Measurements from ENCODE around the gene VWF.

Gene VWF

DNA sequence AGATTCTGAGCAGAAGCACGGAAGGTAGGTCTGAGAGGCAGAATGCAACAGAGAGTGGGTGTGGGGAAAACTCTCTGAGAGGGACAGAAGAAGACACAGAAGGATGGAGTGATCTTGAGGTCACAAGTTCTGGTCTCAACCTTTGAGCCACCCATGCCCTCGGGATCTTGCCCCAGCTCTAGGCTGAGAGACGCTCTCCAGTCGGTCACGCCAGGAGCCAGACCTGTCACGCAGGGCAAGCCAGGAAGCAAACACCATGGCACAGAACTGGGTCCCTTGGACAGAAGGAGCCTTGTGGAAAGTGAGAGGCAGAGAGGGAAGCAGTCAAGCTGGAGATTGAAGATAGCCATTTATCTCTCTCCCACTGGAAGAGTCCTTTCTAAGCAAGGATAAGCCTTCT, 79.0 kb downstream of the VWF start:
- no peaks in the 10 kb centered on the region for H3K4me1 ChIP-seq
- no peaks in the 10 kb centered on the region for H3K9me3 ChIP-seq (replicated peaks in 1 of 11)
- H3K27me3 ChIP-seq = no peaks in the 10 kb centered on the region
- H3K27ac ChIP-seq = no peak overlapping the region
- H3K4me2 ChIP-seq = no peak overlapping the region
- H3K36me3 ChIP-seq = no peaks in the 10 kb centered on the region
- no peak for TF ChIP-seq Cebpa-rat (IDR thresholded peaks at IDR 0.05)
- no peak overlapping the region for H3K9ac ChIP-seq
- no peaks in the 10 kb centered on the region; a peak in 1 of 22 replicates for H4K20me1 ChIP-seq
- H3K4me3 ChIP-seq = no peak overlapping the region

DNA sequence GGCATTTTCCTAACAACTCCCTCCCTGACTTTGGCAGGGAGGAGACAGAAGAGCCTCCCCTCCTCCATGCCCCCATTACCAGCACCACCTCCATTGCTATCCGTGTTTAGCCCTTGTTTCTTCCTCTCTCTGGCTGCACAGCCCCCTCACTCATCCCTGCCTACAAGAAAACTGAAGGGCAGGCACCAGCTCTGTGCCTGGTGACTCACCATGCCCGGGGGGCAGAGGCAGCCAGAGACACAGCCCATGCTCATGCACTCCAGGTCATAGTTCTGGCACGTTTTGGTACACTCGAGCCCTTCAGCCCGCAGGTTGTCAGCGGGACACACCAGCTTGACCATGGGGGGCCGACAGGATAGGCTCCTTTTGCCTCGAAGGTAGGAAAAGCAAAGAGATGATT, 80.4 kb downstream of the VWF start:
- no peak for TF ChIP-seq Cebpa-rat (IDR thresholded peaks at IDR 0.05)
- Histone ChIP-seq H3K36me3 (no peaks in the 10 kb centered on the region), H3K4me1 (no peaks in the 10 kb centered on the region), H3K9me3 (replicated peaks in 1 of 11) (no peaks in the 10 kb centered on the region), H3K27ac (no peak overlapping the region), H3K4me3 (no peak overlapping the region), H3K4me2 (no peak overlapping the region), H3K9ac (no peak overlapping the region), H4K20me1 (no peaks in the 10 kb centered on the region; a peak in 1 of 22 replicates), H3K27me3 (no peaks in the 10 kb centered on the region)

DNA sequence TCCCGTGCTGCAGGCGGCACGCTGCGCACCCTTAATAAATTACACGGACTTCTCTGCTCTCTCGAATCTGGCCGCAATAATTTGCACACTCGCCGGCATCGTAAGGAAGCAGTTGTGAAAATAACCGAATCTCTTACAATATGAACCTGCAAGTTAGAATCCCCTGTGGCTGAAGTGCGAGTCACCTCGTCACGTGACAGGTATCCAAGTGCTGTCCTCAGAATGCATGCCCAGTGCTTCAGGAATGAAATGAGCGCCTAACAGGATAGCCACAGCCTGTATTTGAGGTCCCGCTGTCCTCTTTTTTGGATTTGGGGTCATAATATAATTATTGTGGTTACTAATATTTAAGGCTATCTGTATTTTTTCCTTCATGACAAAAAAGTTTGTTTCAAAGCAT, 82.0 kb downstream of the VWF start:
- Histone ChIP-seq H3K27me3 (no peaks in the 10 kb centered on the region), H3K9me3 (replicated peaks in 1 of 11) (no peaks in the 10 kb centered on the region), H3K9ac (no peak overlapping the region), H3K4me2 (no peak overlapping the region), H4K20me1 (no peaks in the 10 kb centered on the region; a peak in 1 of 22 replicates), H3K4me1 (no peaks in the 10 kb centered on the region), H3K4me3 (no peak overlapping the region), H3K36me3 (no peaks in the 10 kb centered on the region), H3K27ac (no peak overlapping the region)
- no peak for TF ChIP-seq Cebpa-rat (IDR thresholded peaks at IDR 0.05)

DNA sequence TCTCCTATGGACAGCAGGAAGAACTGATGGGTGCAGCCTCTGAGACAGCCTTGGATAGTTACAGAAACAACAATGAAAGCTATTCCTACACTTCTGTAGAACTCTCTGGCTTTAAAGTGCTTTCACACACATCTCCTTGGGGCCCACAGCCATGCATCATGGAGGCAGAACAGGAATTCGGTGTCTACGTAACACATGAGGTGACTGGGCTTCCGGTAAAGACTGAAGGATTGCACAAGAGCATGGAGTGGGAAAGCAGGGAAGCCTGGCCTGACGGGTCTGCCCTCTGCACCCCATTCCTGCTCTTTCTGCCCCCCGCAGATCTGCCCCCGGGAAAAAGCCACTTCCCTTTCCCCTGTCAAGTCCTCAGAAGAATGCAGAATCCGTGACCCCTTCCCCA, 82.6 kb downstream of the VWF start:
- Histone ChIP-seq H4K20me1 (no peaks in the 10 kb centered on the region; a peak in 1 of 22 replicates), H3K27me3 (no peaks in the 10 kb centered on the region), H3K4me3 (no peak overlapping the region), H3K9ac (no peak overlapping the region), H3K27ac (no peak overlapping the region), H3K4me2 (no peak overlapping the region), H3K9me3 (replicated peaks in 1 of 11) (no peaks in the 10 kb centered on the region), H3K36me3 (no peaks in the 10 kb centered on the region), H3K4me1 (no peaks in the 10 kb centered on the region)
- TF ChIP-seq Cebpa-rat (IDR thresholded peaks at IDR 0.05) = no peak

DNA sequence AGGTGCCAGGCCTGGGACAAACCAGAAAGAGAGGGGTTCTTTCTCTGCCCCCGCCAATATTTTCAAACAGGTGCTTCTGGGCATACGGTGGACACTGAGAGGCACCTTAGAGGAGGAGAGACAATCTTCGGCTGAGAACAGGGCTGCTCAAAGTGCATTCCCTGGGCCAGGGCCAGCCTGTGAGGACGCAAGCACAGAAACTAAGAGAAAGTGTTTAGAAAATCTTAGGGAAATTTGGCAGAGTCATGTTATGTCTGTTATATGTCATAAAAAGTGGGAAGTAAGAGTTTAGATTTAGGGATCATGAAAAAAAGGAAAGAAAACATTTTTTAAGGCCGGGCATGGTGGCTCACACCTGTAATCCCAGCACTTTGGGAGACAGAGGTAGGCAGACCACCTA, 83.7 kb downstream of the VWF start:
- Histone ChIP-seq H3K4me2 (no peak overlapping the region), H4K20me1 (no peaks in the 10 kb centered on the region; a peak in 1 of 22 replicates), H3K4me3 (no peak overlapping the region), H3K9ac (no peak overlapping the region), H3K27ac (no peak overlapping the region), H3K27me3 (no peaks in the 10 kb centered on the region), H3K9me3 (replicated peaks in 1 of 11) (no peaks in the 10 kb centered on the region), H3K36me3 (no peaks in the 10 kb centered on the region), H3K4me1 (no peaks in the 10 kb centered on the region)
- TF ChIP-seq Cebpa-rat (IDR thresholded peaks at IDR 0.05) = no peak

DNA sequence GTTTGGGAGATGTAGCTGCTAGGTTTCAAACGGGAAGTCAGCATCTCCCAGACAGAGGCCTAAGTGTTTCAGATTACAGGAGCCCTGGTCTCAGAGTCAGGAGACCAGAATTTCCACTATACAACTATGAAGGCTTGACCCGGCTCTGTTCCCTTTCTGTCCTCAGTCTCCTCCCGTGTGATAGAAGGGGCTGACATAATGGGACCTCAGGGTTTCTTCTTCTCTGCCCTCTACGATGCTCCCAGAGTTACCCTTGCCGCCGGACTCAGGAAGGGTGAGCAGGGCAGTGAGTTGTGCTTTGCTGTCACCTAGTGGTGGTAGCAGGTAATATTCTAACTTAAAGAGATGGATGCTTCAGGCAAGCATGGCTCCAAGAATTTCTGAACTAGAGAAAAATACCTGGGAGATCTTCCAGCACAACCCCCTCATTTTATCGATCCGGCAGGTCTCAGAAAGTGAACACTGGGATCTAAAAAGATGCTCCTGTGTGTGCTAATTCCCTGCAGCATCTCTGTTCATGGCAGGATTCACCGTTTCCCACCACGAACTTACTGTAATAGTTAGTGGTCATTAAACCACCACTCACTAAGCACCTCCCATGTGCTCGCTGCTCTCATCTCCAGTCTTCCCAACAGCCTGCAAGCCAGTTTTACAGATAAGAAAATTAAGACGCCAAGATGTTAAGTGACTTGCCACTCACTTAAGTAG, 84.4 kb downstream of the VWF start:
- Histone ChIP-seq H3K9me3 (replicated peaks in 1 of 11) (no peaks in the 10 kb centered on the region), H3K4me3 (no peak overlapping the region), H3K4me1 (no peaks in the 10 kb centered on the region), H3K4me2 (peak overlapping the region in 4 of 11 experiments; percentile 8 to 28 (median 13); a peak in 1 of 22 replicates), H3K27me3 (no peaks in the 10 kb centered on the region), H3K36me3 (no peaks in the 10 kb centered on the region), H3K27ac (peak overlapping the region in 1 of 11 experiments; percentile 5; a peak in 1 of 22 replicates), H4K20me1 (no peaks in the 10 kb centered on the region; a peak in 1 of 22 replicates), H3K9ac (peak overlapping the region in 2 of 11 experiments; percentile 7 to 8; a peak in 1 of 22 replicates)
- TF ChIP-seq Cebpa-rat (IDR thresholded peaks at IDR 0.05) = no peak

DNA sequence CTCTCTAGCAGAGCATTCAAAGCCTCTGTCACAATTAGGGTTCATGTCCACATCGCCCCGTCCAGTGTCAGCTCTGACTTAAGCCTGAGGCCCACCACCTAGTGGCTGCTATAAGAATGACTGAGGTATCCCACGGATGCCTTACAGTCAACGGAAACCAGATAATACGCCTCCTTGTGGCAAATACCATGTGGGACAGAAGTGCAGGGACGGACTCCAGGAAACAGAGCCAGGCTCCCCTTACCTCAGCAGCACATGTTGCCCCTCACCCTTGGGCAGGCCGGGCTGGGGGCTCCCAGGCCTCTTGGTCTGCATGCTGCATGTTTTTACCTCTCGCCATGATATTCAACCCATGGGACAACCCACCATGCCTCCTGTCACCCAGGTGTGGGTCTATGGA, 86.3 kb downstream of the VWF start:
- no peak for TF ChIP-seq Cebpa-rat (IDR thresholded peaks at IDR 0.05)
- Histone ChIP-seq H3K9me3 (replicated peaks in 1 of 11) (no peaks in the 10 kb centered on the region), H3K4me3 (no peak overlapping the region), H4K20me1 (no peaks in the 10 kb centered on the region; a peak in 1 of 22 replicates), H3K27me3 (no peaks in the 10 kb centered on the region), H3K36me3 (no peaks in the 10 kb centered on the region), H3K4me1 (no peaks in the 10 kb centered on the region), H3K27ac (no peak overlapping the region), H3K4me2 (no peak overlapping the region), H3K9ac (no peak overlapping the region)

DNA sequence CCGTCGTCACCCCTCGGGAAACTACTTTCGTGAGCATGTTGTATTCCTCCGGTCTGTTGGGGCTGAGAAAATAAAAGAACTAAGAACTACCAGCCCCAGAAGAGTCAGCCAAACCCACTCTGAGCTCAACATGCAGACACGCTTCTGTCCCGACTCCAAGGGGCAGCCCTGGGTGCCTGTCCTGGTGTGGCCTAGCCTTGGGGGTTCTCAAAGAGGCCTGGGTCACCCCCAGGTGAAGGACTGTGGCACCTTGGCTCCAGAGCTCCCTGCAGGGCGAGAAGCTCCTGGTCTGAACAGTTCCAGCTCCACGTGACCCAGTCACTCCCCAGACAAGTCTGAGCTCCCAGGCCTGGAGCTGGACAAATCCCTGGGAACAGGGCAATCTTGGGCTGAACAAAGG, 87.0 kb downstream of the VWF start:
- Histone ChIP-seq H3K27me3 (no peaks in the 10 kb centered on the region), H3K4me1 (no peaks in the 10 kb centered on the region)
- no peak for TF ChIP-seq Cebpa-rat (IDR thresholded peaks at IDR 0.05)

DNA sequence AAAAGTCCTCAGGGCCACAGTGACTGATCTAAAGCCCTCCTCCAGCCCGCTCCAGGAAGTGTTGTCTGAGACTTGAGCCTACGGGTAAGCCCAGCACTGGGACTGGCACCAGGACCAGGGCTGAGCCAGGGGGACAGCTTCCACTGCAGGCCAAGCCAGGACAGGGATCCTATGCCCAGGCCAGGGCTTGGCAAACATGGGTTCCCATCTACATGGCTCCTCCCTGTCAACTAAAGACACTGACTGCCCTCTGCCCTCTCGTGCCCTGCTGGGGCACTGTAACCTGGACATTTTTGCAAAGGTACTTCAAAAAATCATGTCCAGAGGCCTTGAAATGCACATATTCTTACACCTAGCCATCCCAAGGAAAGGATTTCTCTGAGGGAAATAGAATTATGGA, 88.0 kb downstream of the VWF start:
- no peaks in the 10 kb centered on the region for H3K36me3 ChIP-seq
- H3K9me3 ChIP-seq (replicated peaks in 1 of 11) = no peaks in the 10 kb centered on the region
- no peak overlapping the region for H3K4me2 ChIP-seq
- no peak overlapping the region for H3K27ac ChIP-seq
- no peaks in the 10 kb centered on the region; a peak in 1 of 22 replicates for H4K20me1 ChIP-seq
- H3K4me3 ChIP-seq = no peak overlapping the region
- H3K27me3 ChIP-seq = no peaks in the 10 kb centered on the region
- no peak overlapping the region for H3K9ac ChIP-seq
- TF ChIP-seq Cebpa-rat (IDR thresholded peaks at IDR 0.05) = no peak
- no peaks in the 10 kb centered on the region for H3K4me1 ChIP-seq

More for the DNA sequence above, 87.0 kb downstream of the VWF start:
- Histone ChIP-seq H3K27ac (no peak overlapping the region), H3K9ac (no peak overlapping the region), H3K4me3 (no peak overlapping the region), H3K4me2 (no peak overlapping the region), H3K36me3 (no peaks in the 10 kb centered on the region), H3K9me3 (replicated peaks in 1 of 11) (no peaks in the 10 kb centered on the region), H4K20me1 (no peaks in the 10 kb centered on the region; a peak in 1 of 22 replicates)

DNA sequence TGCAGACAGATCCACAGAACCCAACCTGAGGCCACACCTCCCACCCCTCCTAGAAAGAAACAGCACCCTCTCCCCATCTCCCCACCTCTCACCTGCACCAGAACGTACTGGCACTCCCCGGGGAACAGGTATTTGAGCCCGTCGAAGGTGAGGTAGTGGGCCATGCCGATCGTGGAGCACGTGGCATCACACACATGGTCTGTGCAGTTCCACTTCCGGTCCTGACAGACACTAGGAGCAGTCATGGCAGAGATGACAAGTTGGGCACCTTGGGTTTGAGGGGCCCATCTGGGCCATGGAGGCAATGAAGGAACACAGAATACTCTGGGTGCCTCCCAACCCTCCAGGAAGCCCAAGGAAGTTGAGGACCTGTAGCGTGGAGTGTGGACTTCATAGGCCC, 89.9 kb downstream of the VWF start:
- no peaks in the 10 kb centered on the region; a peak in 1 of 22 replicates for H4K20me1 ChIP-seq
- H3K27me3 ChIP-seq = no peaks in the 10 kb centered on the region
- H3K27ac ChIP-seq = no peak overlapping the region
- no peak overlapping the region for H3K9ac ChIP-seq
- no peaks in the 10 kb centered on the region for H3K4me1 ChIP-seq
- no peaks in the 10 kb centered on the region for H3K36me3 ChIP-seq
- H3K4me3 ChIP-seq = no peak overlapping the region
- no peak for TF ChIP-seq Cebpa-rat (IDR thresholded peaks at IDR 0.05)
- no peaks in the 10 kb centered on the region for H3K9me3 ChIP-seq (replicated peaks in 1 of 11)
- H3K4me2 ChIP-seq = no peak overlapping the region

Measured in BLaER1 treated with 17β-estradiol and CSF1 and Interleukin-3, amounts not matched to agents 10 nM and 100 nM (cell line).